Femur (tissue), 1 donor: ENCODE measurements around the gene GYPA.
"Not testable (repeated sequence)": the region's sequence is repeated elsewhere in the genome, so short reads cannot be mapped to it uniquely, and the experiment has no call there.

ENCODE experiments used
- DNase-seq: peaks from one replicate; pipeline ENCODE4 v3.0.0-alpha.2; 2017

GYPA gene

GRCh38 chr4:144128709-144129320 lies 11.7 kb downstream of the GYPA start:
- DNase-seq: not testable (repeated sequence)

GRCh38 chr4:144125109-144125508 lies 15.4 kb downstream of the GYPA start:
- not testable (repeated sequence) for DNase-seq

- DNase-seq: not testable (repeated sequence)
Observed at GRCh38 chr4:144123982-144124635, 16.4 kb downstream of the GYPA start.

GRCh38 chr4:144123269-144123668 lies 17.2 kb downstream of the GYPA start:
- not testable (repeated sequence) for DNase-seq

- DNase-seq: not testable (repeated sequence)
Observed at GRCh38 chr4:144119752-144120151, 20.8 kb downstream of the GYPA start.

- DNase-seq: no peak
Observed at GRCh38 chr4:144115519-144115918, 25.0 kb downstream of the GYPA start.

GRCh38 chr4:144113546-144113945 lies 27.0 kb downstream of the GYPA start:
- DNase-seq: no peak

GRCh38 chr4:144104509-144105130 lies 35.9 kb downstream of the GYPA start:
- no peak for DNase-seq

- not testable (repeated sequence) for DNase-seq
Observed at GRCh38 chr4:144097776-144098175, 42.7 kb downstream of the GYPA start.

- not testable (repeated sequence) for DNase-seq
Observed at GRCh38 chr4:144093995-144094394, 46.5 kb downstream of the GYPA start.

- not testable (repeated sequence) for DNase-seq
Observed at GRCh38 chr4:144091181-144091580, 49.3 kb downstream of the GYPA start.

- no peak for DNase-seq
Observed at GRCh38 chr4:144090744-144091143, 49.8 kb downstream of the GYPA start.

- not testable (repeated sequence) for DNase-seq
Observed at GRCh38 chr4:144082053-144082452, 58.5 kb downstream of the GYPA start.

GRCh38 chr4:144080135-144080534 lies 60.4 kb downstream of the GYPA start:
- DNase-seq: not testable (repeated sequence)

GRCh38 chr4:144078746-144079145 lies 61.8 kb downstream of the GYPA start:
- not testable (repeated sequence) for DNase-seq

- not testable (repeated sequence) for DNase-seq
Observed at GRCh38 chr4:144061556-144061955, 79.0 kb downstream of the GYPA start.

- DNase-seq: not testable (repeated sequence)
Observed at GRCh38 chr4:144060234-144060859, 80.2 kb downstream of the GYPA start.
